Hematopoietic multipotent progenitor cell (in vitro differentiated cells): ENCODE results near the gene P3H3. TPM values are rescaled to one million over a fixed set of nuclear protein-coding genes. Genes with fewer than 3 reads are reported as not detected.
"Not testable (repeated sequence)": the region's sequence is repeated elsewhere in the genome, so short reads cannot be mapped to it uniquely, and the experiment has no call there.

Experiments used
- DNase-seq, 3 donors: peaks; one replicate each; pipeline ENCODE4 v3.0.0-alpha.2; 2011 to 2015; ENCODE audit warnings: low read depth in 2 of 3, low spot score in 2 of 3
- total RNA-seq: library from RNA; depleted of rRNA; stranded (reverse); fragments of >200 nt; gene quantifications from one replicate; pipeline ENCODE4 v1.2.3, GENCODE V29; 2012

P3H3 gene
- total RNA-seq, 1 donor: 13.2 TPM

- DNase-seq: no peak
Measured at GRCh38 chr12:6884539-6884938, 56.3 kb downstream of the P3H3 start.

- DNase-seq: not testable (repeated sequence)
Measured at GRCh38 chr12:6886206-6886999, 58.2 kb downstream of the P3H3 start.

- no peak for DNase-seq
Measured at GRCh38 chr12:6887460-6887859, 59.3 kb downstream of the P3H3 start.

- DNase-seq: no peak
Measured at GRCh38 chr12:6888360-6888759, 60.2 kb downstream of the P3H3 start.

GRCh38 chr12:6888794-6889193, 60.6 kb downstream of the P3H3 start:
- not testable (repeated sequence) for DNase-seq

Other genes starting within 250 kb of the P3H3 start
- 305 TPM for gene CHD4, start 221.0 kb upstream of the P3H3 start, total RNA-seq
- gene LPAR5, start 192.4 kb upstream of the P3H3 start, total RNA-seq: 3.8 TPM
- gene ACRBP, start 181.0 kb upstream of the P3H3 start, total RNA-seq: 15.9 TPM
- 57.6 TPM for gene ING4, start 165.3 kb upstream of the P3H3 start, total RNA-seq
- 48.7 TPM for gene ZNF384, start 139.0 kb upstream of the P3H3 start, total RNA-seq
- under 0.01 TPM for gene PIANP, start 127.6 kb upstream of the P3H3 start, total RNA-seq
- 55.7 TPM for gene COPS7A, start 104.4 kb upstream of the P3H3 start, total RNA-seq
- gene MLF2, start 75.3 kb upstream of the P3H3 start, total RNA-seq: 213 TPM
- 27.7 TPM for gene PTMS, start 62.0 kb upstream of the P3H3 start, total RNA-seq
- 12.1 TPM for gene LAG3, start 55.9 kb upstream of the P3H3 start, total RNA-seq
- gene CD4, start 38.9 kb upstream of the P3H3 start, total RNA-seq: 3.8 TPM
- gene GPR162, start 6.6 kb upstream of the P3H3 start, total RNA-seq: 29.6 TPM
- gene GNB3, start 12.5 kb downstream of the P3H3 start, total RNA-seq: 1.9 TPM
- 3.5 TPM for gene CDCA3, start 22.9 kb downstream of the P3H3 start, total RNA-seq
- gene USP5, start 23.7 kb downstream of the P3H3 start, total RNA-seq: 78.1 TPM
- gene TPI1, start 39.1 kb downstream of the P3H3 start, total RNA-seq: 440 TPM
- gene SPSB2, start 44.9 kb downstream of the P3H3 start, total RNA-seq: 10.8 TPM
- 16.2 TPM for gene LRRC23, start 76.4 kb downstream of the P3H3 start, total RNA-seq
- 14.0 TPM for gene ENO2, start 86.2 kb downstream of the P3H3 start, total RNA-seq
- gene ATN1, start 99.6 kb downstream of the P3H3 start, total RNA-seq: 25.0 TPM
- gene RNU7-1, start 115.4 kb downstream of the P3H3 start, total RNA-seq: not detected
- 336 TPM for gene C12orf57, start 115.6 kb downstream of the P3H3 start, total RNA-seq
- gene PTPN6, start 122.9 kb downstream of the P3H3 start, total RNA-seq: 403 TPM
- 344 TPM for gene PHB2, start 142.3 kb downstream of the P3H3 start, total RNA-seq
- 22.4 TPM for gene EMG1, start 142.5 kb downstream of the P3H3 start, total RNA-seq
- 33.1 TPM for gene LPCAT3, start 190.1 kb downstream of the P3H3 start, total RNA-seq
- gene C1S, start 232.3 kb downstream of the P3H3 start, total RNA-seq: 0.81 TPM